Measurements from ENCODE around the gene TLX1. TPM values are rescaled to one million over a fixed set of nuclear protein-coding genes. Genes with fewer than 3 reads are reported as not detected.

TLX1 gene
- total and polyA plus RNA-seq, 9 of the 15 experiments (the other 6 are each of a cell fraction or from before 2014, with no cell fraction given) = 0.03 to 3.3 (median 0.19) TPM; not detected in 1

DNA sequence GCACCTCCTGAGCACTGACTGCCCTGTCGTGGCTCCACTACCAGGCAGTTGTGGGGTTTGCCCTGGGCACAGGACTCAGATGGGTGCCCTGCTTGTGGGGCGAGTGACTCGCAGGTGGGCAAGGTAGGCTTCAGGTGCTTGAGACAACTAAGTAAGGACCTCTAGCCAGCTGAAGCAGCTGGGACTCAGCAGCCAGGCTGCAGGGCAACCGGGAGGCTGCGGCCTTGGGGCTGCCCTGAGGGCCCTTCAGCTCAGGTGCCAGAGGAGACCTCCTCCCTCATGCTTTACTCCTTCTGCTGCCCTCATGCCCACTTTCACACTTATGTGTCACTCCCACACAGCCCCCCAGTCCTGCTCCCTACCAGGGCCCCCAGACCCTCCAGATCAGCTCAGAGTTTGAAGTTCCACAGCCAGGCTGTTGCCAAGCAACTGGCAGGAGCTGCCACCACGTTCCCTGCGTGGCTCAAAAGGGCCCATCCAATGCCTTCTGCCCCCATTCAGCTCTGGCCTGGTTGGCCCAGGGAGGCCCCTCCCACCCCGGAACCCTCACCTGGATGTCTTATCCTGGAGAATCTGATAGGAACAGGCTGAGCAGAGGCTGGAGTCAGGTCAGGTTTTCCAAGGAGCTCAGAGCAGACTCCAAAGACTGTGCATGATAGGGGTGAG lies 10.0 kb downstream of the TLX1 start (continued):
- TF ChIP-seq, protein P1, sequence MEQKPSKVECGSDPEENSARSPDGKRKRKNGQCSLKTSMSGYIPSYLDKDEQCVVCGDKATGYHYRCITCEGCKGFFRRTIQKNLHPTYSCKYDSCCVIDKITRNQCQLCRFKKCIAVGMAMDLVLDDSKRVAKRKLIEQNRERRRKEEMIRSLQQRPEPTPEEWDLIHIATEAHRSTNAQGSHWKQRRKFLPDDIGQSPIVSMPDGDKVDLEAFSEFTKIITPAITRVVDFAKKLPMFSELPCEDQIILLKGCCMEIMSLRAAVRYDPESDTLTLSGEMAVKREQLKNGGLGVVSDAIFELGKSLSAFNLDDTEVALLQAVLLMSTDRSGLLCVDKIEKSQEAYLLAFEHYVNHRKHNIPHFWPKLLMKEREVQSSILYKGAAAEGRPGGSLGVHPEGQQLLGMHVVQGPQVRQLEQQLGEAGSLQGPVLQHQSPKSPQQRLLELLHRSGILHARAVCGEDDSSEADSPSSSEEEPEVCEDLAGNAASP (IDR thresholded peaks at IDR 0.05) = no peak

DNA sequence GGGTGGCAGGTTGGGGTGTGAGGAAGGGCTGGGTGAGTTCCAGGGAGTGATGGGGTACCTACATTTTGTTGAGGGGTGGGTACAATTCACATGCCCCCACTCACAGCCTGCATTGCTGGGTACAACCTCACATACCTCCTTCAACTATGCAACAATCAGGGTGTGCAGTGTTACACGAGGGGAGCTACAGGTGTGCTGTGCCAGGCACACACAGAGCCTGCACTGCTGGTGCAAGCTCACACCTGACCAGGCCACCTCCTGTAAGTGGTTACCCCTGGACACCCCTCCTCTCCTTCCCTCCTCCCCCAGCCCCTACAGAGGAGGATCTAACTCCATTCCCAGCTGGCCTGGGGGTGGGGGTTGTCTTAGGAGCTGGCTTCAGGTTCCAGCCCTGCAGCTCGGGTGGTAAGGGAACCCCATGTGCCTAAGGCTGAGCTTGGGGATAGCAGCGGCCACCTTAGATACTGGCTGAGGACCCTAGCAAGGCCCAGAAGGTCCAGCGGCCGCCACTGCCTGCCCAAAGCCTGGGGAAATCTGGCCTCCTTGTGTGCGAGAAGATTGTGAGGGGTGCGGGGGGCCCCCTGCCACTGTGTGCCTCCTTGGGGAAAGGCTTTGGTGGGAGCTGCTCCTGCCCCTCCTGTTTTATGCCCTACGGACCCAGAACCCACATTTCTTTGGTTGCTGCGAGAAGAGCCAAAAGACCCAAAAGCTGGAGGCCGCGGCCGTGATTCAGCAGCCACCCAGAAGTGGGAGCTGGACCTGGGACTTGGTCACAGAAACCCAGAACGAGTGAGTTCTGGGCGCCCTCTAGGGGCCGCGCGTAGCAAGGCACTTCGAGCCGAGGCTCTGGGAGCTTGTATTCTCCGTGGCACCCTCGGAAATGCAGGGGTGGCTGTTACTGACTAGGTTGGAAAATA lies 10.8 kb downstream of the TLX1 start:
- DNase-seq (ENCODE audit: extremely low read depth in 1 of 4, low spot score in 3 of 4) (peak; percentile 74 to 86 (median 78)), FAIRE-seq (peak; percentile 93), ATAC-seq (peak; percentile 98)
- H3K9me1 ChIP-seq (ENCODE audit: control insufficient read depth, insufficient read depth, low read length) = no peaks in the 10 kb centered on the region
- in situ Hi-C loops (cut with MboI) = loop anchor here (5.0 kb wide), 1 partner anchor 45 kb away; no protein-coding TSS in a partner anchor
- peaks cover 0 to 24% of the 10 kb centered on the region in 2 experiments; a peak in 3 of 5 replicates for H3K4me1 ChIP-seq (replicated peaks in 1 of 2; ENCODE audit: control insufficient read depth in 2 of 2, insufficient read depth in 2 of 2, low read length in 2 of 2)
- H4K20me1 ChIP-seq (replicated peaks; ENCODE audit: control insufficient read depth, insufficient read depth, low read length) = no peaks in the 10 kb centered on the region
- no TSS peak for BruUV-seq (replicated peaks)
- 6% methylated on average over 19 of the region's 21 CpGs for WGBS (ENCODE audit: insufficient coverage, low coverage, missing lambda C conversion rate)
- no peaks in the 10 kb centered on the region for H3K79me2 ChIP-seq (ENCODE audit: control insufficient read depth, insufficient read depth, low read length)
- H3K27me3 ChIP-seq (ENCODE audit: control insufficient read depth in 2 of 2, insufficient read depth in 2 of 2, low read length in 2 of 2) = peaks cover 21 to 43% of the 10 kb centered on the region in 2 experiments; a peak in 4 of 5 replicates
- ChIA-PET CTCF (ENCODE audit: low intra/inter-chr PET ratio) (interaction anchor here (0.5 to 1.6 kb wide), 7 partner anchors 20 to 101 kb away, joined by 3 to 17 read pairs (median 4); no protein-coding TSS in a partner anchor), POLR2A (interaction anchor here (0.8 to 1.5 kb wide), 6 partner anchors 10 to 100 kb away, joined by 3 to 5 read pairs (median 4); partner anchors contain the start of gene KAZALD1)
- H3K4me2 ChIP-seq (ENCODE audit: insufficient read depth, low read length) = peak overlapping the region; percentile 49; the same call in 1 of the 2 replicates
- no peak overlapping the region for H3K4me3 ChIP-seq
- H2AFZ ChIP-seq (ENCODE audit: low read depth, low read length) = peak overlapping the region; percentile 76
- H3K36me3 ChIP-seq (ENCODE audit: control insufficient read depth, insufficient read depth, low read length) = no peaks in the 10 kb centered on the region
- H3K27ac ChIP-seq (ENCODE audit: extremely low read depth, low read depth, low read length) = no peak overlapping the region
- no peaks in the 10 kb centered on the region for H3K9me3 ChIP-seq (replicated peaks; ENCODE audit: control insufficient read depth, insufficient read depth, low read depth, low read length)
- no peak overlapping the region for H3K9ac ChIP-seq (ENCODE audit: insufficient read depth in 1 of 2, low read depth in 2 of 2, low read length in 2 of 2)
- intact Hi-C loops (cut with micrococcal nuclease) = loop anchor here (1.0 to 5.0 kb wide), 2 partner anchors 47 to 100 kb away; no protein-coding TSS in a partner anchor
- TF ChIP-seq ZNF586 (CRISPR knock-in tag; conservative IDR thresholded peaks at IDR 0.05) (no peak), GABPB1 (CRISPR knock-in tag; IDR thresholded peaks at IDR 0.05) (peak; percentile 50; the same call in 1 of the 2 replicates), TBL1XR1 (IDR thresholded peaks at IDR 0.05; ENCODE audit: low read length in 2 of 2) (no peak), NELFE (IDR thresholded peaks at IDR 0.05; ENCODE audit: insufficient read depth, insufficient read length) (no peak)
- TF ChIP-seq, protein P2, sequence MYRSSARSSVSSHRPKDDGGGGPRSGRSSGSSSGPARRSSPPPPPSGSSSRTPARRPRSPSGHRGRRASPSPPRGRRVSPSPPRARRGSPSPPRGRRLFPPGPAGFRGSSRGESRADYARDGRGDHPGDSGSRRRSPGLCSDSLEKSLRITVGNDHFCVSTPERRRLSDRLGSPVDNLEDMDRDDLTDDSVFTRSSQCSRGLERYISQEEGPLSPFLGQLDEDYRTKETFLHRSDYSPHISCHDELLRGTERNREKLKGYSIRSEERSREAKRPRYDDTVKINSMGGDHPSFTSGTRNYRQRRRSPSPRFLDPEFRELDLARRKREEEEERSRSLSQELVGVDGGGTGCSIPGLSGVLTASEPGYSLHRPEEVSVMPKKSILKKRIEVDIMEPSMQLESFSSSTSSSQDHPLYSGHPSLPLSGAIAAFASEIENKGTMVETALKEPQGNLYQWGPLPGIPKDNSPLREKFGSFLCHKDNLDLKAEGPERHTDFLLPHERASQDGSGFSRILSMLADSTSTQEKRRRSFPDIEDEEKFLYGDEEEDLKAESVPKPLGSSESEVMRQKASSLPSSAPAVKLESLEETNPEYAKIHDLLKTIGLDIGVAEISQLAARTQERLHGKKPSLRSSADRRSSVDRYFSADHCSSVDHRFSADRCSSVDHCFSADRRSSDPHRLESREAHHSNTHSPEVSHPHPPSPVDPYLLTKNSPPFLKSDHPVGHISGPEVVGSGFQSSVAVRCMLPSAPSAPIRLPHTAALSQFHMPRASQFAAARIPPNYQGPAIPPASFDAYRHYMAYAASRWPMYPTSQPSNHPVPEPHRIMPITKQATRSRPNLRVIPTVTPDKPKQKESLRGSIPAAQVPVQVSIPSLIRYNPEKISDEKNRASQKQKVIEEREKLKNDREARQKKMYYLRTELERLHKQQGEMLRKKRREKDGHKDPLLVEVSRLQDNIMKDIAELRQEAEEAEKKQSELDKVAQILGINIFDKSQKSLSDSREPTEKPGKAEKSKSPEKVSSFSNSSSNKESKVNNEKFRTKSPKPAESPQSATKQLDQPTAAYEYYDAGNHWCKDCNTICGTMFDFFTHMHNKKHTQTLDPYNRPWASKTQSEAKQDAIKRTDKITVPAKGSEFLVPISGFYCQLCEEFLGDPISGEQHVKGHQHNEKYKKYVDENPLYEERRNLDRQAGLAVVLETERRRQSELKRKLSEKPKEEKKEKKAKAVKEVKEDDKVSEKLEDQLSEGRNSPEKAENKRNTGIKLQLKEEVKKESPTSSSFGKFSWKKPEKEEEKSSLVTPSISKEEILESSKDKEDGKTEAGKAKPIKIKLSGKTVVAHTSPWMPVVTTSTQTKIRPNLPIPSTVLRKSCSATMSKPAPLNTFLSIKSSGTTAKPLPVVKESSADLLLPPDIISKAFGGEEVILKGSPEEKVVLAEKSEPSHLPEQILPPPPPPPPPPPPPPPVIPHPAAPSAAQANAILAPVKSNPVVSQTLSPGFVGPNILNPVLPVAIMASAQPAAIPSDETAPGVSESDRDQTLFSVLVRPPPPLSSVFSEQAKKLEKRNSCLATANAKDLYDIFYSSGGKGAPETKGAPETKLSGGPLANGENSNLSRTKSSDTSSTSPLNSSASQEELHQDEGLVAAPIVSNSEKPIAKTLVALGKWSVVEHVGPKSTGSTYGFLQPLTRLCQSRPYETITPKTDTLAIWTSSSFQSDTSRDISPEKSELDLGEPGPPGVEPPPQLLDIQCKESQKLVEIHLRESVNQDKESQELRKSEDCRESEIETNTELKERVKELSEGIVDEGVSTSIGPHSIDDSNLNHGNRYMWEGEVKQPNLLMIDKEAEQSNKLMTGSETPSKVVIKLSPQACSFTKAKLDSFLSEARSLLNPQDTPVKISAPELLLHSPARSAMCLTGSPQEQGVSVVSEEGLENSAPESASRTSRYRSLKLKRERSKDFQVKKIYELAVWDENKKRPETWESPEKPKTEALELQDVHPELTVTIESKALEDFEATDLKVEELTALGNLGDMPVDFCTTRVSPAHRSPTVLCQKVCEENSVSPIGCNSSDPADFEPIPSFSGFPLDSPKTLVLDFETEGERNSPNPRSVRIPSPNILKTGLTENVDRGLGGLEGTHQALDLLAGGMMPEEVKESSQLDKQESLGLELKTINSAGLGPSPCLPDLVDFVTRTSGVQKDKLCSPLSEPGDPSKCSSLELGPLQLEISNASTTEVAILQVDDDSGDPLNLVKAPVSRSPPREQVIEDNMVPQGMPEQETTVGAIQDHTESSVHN (IDR thresholded peaks at IDR 0.05; ENCODE audit: borderline replicate concordance in 1 of 2, low read depth in 1 of 2) = no peak
